Measurements from ENCODE around the gene NDUFAF8.

GRCh38 chr17:81260641-81261040 is 21.5 kb downstream of the NDUFAF8 start:
- TF ChIP-seq CTCF (IDR thresholded peaks at IDR 0.05) (no peak), EP300 (IDR thresholded peaks at IDR 0.05) (no peak), POLR2A (IDR thresholded peaks at IDR 0.05) (no peak)
